A549 treated with CORT108297 at 1 μM for 4 hours (cell line): Measurements from ENCODE around the gene TRIP12. TPM values are rescaled to one million over a fixed set of nuclear protein-coding genes. Genes with fewer than 3 reads are reported as not detected.

Experiments used
- total RNA-seq: library from RNA; stranded (reverse); fragments of 200-300 nt; extraction: Qiagen RNA extraction; gene quantifications from 5 replicates; pipeline ENCODE4 v1.2.3, GENCODE V29; 2022

Gene TRIP12
- 65.4 to 124 TPM (median 86.2 TPM) in 5 replicates for total RNA-seq

DNA sequence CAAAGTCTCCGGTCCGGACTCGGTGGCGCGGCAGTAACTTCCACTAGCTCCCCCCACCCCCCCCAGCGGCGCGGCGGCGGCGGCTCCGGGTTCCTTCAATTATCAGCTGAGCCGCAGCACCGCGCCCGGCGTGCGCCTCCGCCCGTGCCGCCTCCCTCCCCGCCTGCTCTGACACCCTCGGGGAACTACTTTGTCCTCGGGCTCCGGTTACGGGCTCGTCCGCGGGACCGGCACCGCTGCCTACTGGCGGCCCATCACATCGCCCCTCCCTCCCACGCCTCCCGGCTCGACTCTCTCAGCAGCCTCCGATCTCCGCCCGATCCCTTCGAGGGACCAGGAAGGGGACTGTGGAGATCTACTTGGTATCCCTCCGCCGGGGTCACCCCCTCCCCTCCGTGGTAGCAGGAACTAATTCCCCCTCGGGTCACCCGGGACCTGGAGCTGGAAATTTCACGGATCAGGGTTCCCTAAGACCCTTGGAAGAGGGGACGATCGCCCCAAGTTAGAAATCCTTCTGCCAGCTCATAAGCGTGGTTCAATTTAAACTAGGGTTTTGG lies at the start of gene TRIP12:
TRIP12 (minus strand) TSS at position 118 of the 557 bp plus-strand sequence. CDS start 41,930 bp downstream, outside the sequence.

DNA sequence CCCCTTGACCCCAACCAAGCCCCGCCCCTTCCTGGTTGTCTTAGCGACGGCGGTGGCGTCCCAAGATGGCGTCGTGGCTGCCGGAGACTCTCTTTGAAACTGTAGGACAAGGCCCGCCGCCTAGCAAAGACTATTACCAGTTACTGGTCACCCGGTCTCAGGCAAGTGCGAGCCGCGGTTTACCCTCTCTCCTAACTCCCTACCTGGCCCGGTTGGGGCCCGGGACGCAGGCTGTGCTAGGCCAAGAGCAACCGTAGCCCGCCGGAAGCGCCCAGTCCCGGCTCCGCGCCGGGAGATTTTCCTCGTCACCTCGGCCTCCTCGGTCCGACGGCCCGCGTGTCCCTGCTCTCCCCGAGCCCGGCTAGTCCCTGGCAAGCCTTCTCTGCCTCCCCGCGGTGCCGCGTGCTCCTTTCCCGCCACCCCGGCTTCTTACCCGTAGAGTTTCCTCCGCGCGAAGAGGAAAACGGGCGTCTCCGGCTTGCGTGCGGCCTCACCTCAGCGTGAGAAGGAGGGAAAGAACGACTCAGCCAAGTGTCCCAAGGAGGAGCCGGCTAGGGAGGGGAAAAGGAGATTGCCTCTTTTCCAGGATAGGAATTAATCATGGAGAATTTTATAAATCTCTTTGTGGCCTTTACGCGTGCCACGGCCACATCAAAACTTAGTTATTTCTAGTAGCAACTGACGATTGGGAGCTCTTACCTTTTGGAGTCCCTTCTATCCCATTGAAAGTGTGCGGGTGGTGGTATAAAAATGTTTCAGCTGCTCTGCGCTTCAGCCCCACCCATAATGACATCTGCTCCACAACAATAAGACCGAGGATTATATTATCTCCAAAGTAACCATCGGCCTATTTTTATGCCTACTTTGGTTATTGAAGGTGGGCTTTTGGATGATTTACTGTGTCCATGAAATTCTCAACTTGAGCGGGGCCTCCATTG lies 909 bp upstream of the TRIP12 start, which contains the start of gene FBXO36:
FBXO36 (plus strand) TSS at position 55 of the 938 bp plus-strand sequence; CDS start at position 66, 11 bp downstream.

GRCh38 chr2:229714080-229714735 lies 207.6 kb downstream of the TRIP12 start, which contains the start of gene DNER:
TSS of gene DNER (minus strand) at chr2:229714555. CDS start at chr2:229714423, 132 bp downstream.

Other genes starting within 250 kb of the TRIP12 start
- 6.2 to 10.2 TPM (median 7.2 TPM) in 5 replicates for gene DNER, start 207.5 kb downstream of the TRIP12 start, total RNA-seq
- gene FBXO36, start 494 bp upstream of the TRIP12 start, total RNA-seq: 0.89 to 1.4 TPM (median 1.3 TPM) in 5 replicates
- 0.58 to 1.3 TPM (median 1.2 TPM) in 5 replicates for gene SLC16A14, start 146.9 kb upstream of the TRIP12 start, total RNA-seq